ENCODE measurements around the gene BOD1L1.

BOD1L1 gene

DNA sequence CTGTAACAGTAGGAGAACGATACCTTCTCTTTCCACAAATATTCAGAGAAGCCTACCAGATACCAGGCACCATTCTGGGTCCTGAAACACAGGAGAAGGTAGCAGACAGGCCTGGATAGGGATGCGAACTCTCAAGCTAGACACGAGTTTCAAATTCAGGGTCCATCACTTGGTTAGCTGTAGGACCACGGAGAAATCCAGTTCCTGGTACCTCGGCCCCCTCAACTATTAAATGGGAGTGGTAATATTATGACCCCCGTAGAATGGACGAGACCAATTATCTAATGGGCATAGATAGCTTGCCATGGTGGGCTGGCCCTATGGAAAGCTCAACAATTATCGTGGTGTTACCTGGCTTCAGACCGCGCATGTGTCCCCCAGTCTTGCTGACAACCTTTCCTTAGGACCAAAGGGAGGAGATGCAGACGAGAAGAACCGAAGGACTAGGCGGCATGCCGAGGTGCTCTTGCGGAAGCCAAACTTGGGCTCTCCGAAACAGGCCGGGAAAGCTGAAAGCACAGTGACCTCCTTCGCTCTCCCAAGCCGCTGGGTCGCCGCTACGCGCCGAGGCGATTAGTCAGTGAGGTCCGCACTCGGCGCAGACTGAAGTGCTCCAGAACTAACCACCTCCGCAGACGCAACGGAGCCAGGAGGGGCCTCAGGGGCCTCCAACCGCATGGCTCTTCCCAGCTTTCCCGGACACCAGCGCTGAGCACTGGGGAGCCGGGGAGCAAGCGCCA, 102.9 kb downstream of the BOD1L1 start:
- DNase-seq (ENCODE audit: low read depth) = peak; percentile 36
- no peak overlapping the region for H3K4me3 ChIP-seq (replicated peaks; ENCODE audit: low read depth, low read length)
- TF ChIP-seq CTCF (IDR thresholded peaks at IDR 0.05; ENCODE audit: low read length, missing control alignments) = no peak

GRCh38 chr4:13523591-13524503, 103.7 kb downstream of the BOD1L1 start:
- no peak for DNase-seq (ENCODE audit: low read depth)
- TF ChIP-seq CTCF (IDR thresholded peaks at IDR 0.05; ENCODE audit: low read length, missing control alignments) = no peak
- H3K4me3 ChIP-seq (replicated peaks; ENCODE audit: low read depth, low read length) = no peak overlapping the region

GRCh38 chr4:13523105-13523477, 104.4 kb downstream of the BOD1L1 start:
- DNase-seq (ENCODE audit: low read depth) = no peak
- no peak overlapping the region for H3K4me3 ChIP-seq (replicated peaks; ENCODE audit: low read depth, low read length)
- TF ChIP-seq CTCF (IDR thresholded peaks at IDR 0.05; ENCODE audit: low read length, missing control alignments) = no peak

DNA sequence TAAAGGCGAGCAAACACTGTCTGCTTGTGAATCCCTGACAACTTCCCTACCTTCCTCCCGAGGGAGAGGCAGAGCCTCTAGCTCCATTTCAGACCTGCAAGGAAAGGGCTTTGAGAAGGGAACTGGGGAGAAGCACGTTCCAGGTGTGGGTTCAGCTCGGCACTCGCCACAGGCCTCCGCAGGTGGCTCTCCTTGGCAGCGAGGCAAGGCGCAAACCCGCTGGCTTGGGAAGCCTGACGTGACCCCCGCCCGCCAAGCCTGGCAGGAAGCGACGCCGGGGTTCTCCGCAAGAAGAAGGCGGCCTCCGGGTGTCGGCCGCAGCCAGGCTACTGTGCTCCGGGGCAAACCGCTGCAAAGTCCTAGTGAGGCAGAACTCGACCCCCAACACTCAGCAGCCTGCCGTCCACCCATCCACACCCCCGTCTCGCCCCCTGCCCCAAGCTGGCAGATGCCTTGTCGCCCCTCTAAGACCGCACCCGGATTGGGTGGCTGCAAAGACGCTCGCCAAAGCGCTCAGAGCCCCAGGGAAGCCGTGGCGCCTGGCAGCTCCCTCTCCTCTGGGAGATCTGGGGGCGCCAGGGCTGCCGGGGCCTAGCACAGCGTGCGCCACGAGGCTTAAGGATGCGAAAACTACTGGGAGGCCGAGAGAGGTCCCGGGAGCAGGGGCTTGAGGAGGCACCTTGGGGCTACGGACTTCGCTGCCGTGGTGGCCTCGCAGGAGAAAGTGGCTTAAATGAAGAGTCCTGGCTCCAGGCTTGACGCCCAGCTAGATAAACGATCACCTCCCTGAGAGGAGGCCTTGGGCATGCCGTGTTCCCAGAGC, 105.0 kb downstream of the BOD1L1 start:
- no peak for TF ChIP-seq CTCF (IDR thresholded peaks at IDR 0.05; ENCODE audit: low read length, missing control alignments)
- no peak overlapping the region for H3K4me3 ChIP-seq (replicated peaks; ENCODE audit: low read depth, low read length)
- DNase-seq (ENCODE audit: low read depth) = no peak

- TF ChIP-seq CTCF (IDR thresholded peaks at IDR 0.05; ENCODE audit: low read length, missing control alignments) = no peak
- DNase-seq (ENCODE audit: low read depth) = no peak
These were observed 106.5 kb downstream of the BOD1L1 start for GRCh38 chr4:13521047-13521446.

More at GRCh38 chr4:13521047-13521446, 106.5 kb downstream of the BOD1L1 start:
- no peak overlapping the region for H3K4me3 ChIP-seq (replicated peaks; ENCODE audit: low read depth, low read length)

Data from fibroblast of pulmonary artery (primary cell).